Subcutaneous abdominal adipose tissue (tissue), 5 donors: ENCODE measurements around the gene RBMS3.
A peak's percentile ranks its signal among the peaks of the same experiment; 100 is the strongest.
"Not testable (repeated sequence)": the region's sequence is repeated elsewhere in the genome, so short reads cannot be mapped to it uniquely, and the experiment has no call there.

Source experiments
- H3K27ac ChIP-seq: one replicate; pipeline ENCODE4 v1.7.0; 2013; ENCODE audit warnings: low read depth, mild to moderate bottlenecking, inconsistent platforms, low read length, moderate library complexity
- H3K27me3 ChIP-seq, 5 donors: one replicate each; pipeline ENCODE4 v1.7.0; 2013; ENCODE audit warnings: low read length in 5 of 5, inconsistent platforms in 1 of 5; ENCODE audit not compliant: control insufficient read depth in 5 of 5, insufficient read depth in 4 of 5
- H3K36me3 ChIP-seq, 5 donors: one replicate each; pipeline ENCODE4 v1.7.0; 2013; ENCODE audit warnings: low read length in 5 of 5; ENCODE audit not compliant: control insufficient read depth in 5 of 5, insufficient read depth in 5 of 5
- H3K4me1 ChIP-seq, 5 donors: one replicate each; pipeline ENCODE4 v1.7.0; 2013; ENCODE audit warnings: low read length in 5 of 5, mild to moderate bottlenecking in 3 of 5, moderate library complexity in 1 of 5; ENCODE audit not compliant: control insufficient read depth in 5 of 5, insufficient read depth in 5 of 5
- H3K4me3 ChIP-seq, 5 donors: one replicate each; pipeline ENCODE4 v1.7.0; 2013; ENCODE audit warnings: low read length in 5 of 5, low read depth in 1 of 5
- H3K9ac ChIP-seq, 5 donors: one replicate each; pipeline ENCODE4 v1.7.0; 2013; ENCODE audit warnings: low read length in 5 of 5, mild to moderate bottlenecking in 4 of 5, moderate library complexity in 3 of 5
- H3K9me3 ChIP-seq, 5 donors: one replicate each; pipeline ENCODE4 v1.7.0; 2013; ENCODE audit warnings: low read length in 5 of 5; ENCODE audit not compliant: control insufficient read depth in 5 of 5
- donor health status: healthy.
- donor health status: healthy.
- donor health status: healthy.
- donor health status: healthy.
- donor health status: healthy.

Gene RBMS3

DNA sequence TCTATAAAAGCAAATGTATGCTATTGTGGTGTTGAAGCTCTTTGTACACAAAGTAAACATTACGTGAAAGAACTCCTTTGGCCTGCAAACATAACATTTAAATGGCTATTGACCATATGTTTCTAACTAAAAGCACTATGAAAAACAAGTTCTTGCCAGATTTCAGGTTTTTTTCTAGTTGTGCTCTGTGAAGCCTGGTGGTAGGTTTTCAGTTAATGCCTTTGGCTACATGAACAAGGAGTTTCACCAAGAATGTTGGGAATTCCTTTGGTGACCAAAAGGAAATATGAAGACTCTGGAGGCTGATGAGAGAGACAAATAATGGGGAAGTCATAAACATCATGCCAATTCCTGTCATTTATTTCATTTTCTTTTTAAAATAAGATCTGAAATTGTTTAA, 66.0 kb downstream of the RBMS3 start:
- Histone ChIP-seq H3K27ac (no peak overlapping the region), H3K9me3 (no peaks in the 10 kb centered on the region), H3K9ac (no peak overlapping the region), H3K27me3 (no peaks in the 10 kb centered on the region), H3K4me3 (no peak overlapping the region), H3K36me3 (no peaks in the 10 kb centered on the region), H3K4me1 (peaks cover 0 to 16% (median 11%) of the 10 kb centered on the region in 5 donors)

DNA sequence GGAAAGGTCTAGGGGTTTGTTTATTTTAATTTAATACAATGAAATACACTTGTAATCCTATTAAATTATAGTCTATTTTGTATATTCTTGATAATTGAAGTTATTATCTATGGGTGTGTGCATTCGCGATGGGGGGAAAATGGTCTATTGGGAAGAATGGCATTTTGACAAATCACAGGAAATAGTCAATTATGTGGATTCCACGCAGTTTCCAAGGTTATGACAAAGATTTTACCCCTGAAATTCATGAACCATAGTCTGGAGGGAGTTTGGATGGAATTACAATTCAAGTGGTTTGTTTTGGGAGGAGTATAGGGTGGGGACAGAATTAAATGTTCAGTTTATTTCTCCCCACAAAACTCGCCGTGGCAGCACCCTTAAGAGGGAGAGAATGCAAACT, 66.5 kb downstream of the RBMS3 start:
- no peaks in the 10 kb centered on the region for H3K27me3 ChIP-seq
- H3K4me3 ChIP-seq, result no peak overlapping the region
- H3K36me3 ChIP-seq, result no peaks in the 10 kb centered on the region
- H3K9ac ChIP-seq, result no peak overlapping the region
- H3K4me1 ChIP-seq, result peaks cover 0 to 16% (median 11%) of the 10 kb centered on the region in 5 donors
- H3K9me3 ChIP-seq, result no peaks in the 10 kb centered on the region
- no peak overlapping the region for H3K27ac ChIP-seq

GRCh38 chr3:29348316-29348715, 67.4 kb downstream of the RBMS3 start:
- Histone ChIP-seq H3K9me3 (no peaks in the 10 kb centered on the region), H3K36me3 (no peaks in the 10 kb centered on the region), H3K27me3 (no peaks in the 10 kb centered on the region), H3K27ac (no peak overlapping the region), H3K9ac (no peak overlapping the region), H3K4me1 (peaks cover 0 to 16% (median 11%) of the 10 kb centered on the region in 5 donors), H3K4me3 (no peak overlapping the region)

- Histone ChIP-seq H3K4me3 (no peak overlapping the region), H3K4me1 (peaks cover 0 to 18% (median 10%) of the 10 kb centered on the region in 5 donors), H3K27ac (no peak overlapping the region), H3K36me3 (no peaks in the 10 kb centered on the region), H3K9ac (no peak overlapping the region), H3K9me3 (no peaks in the 10 kb centered on the region), H3K27me3 (no peaks in the 10 kb centered on the region)
Observed at GRCh38 chr3:29349049-29349448, 68.2 kb downstream of the RBMS3 start.

DNA sequence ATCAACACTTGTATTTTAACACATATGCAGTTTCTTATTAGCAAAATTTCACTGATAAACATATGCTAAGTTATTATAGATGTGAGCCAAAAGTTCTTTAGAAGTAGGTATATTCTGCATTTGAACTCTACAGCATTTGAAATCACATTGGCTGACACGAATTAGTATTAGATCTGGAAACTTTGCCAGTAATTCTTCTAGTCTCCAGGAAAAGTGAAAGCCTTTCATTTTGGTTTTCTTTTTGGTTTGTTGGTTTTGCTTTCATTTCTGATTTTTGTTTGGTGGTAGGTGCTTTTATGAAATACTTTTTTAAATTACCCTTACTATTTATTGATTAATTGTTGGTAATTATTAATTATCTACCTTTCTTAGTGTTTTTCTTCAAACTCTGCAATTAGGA, 72.9 kb downstream of the RBMS3 start:
- Histone ChIP-seq H3K4me1 (peaks cover 0 to 18% (median 10%) of the 10 kb centered on the region in 5 donors), H3K27me3 (no peaks in the 10 kb centered on the region), H3K9ac (no peak overlapping the region), H3K36me3 (no peaks in the 10 kb centered on the region), H3K9me3 (no peaks in the 10 kb centered on the region), H3K27ac (no peak overlapping the region), H3K4me3 (peak overlapping the region in 1 of 5 donors; percentile 15)

GRCh38 chr3:29354894-29355293, 74.0 kb downstream of the RBMS3 start:
- Histone ChIP-seq H3K36me3 (no peaks in the 10 kb centered on the region), H3K27me3 (no peaks in the 10 kb centered on the region), H3K27ac (no peak overlapping the region), H3K9ac (no peak overlapping the region), H3K9me3 (no peaks in the 10 kb centered on the region), H3K4me1 (peaks cover 0 to 18% (median 10%) of the 10 kb centered on the region in 5 donors), H3K4me3 (no peak overlapping the region)

GRCh38 chr3:29356062-29356461, 75.2 kb downstream of the RBMS3 start:
- H3K27me3 ChIP-seq, result no peaks in the 10 kb centered on the region
- H3K9me3 ChIP-seq, result no peaks in the 10 kb centered on the region
- no peak overlapping the region for H3K27ac ChIP-seq
- H3K36me3 ChIP-seq, result no peaks in the 10 kb centered on the region
- H3K9ac ChIP-seq, result no peak overlapping the region
- H3K4me1 ChIP-seq, result peaks cover 0 to 16% (median 10%) of the 10 kb centered on the region in 5 donors
- no peak overlapping the region for H3K4me3 ChIP-seq

- not testable (repeated sequence) for H3K9ac ChIP-seq
Observed at GRCh38 chr3:29360289-29360688, 79.4 kb downstream of the RBMS3 start.

DNA sequence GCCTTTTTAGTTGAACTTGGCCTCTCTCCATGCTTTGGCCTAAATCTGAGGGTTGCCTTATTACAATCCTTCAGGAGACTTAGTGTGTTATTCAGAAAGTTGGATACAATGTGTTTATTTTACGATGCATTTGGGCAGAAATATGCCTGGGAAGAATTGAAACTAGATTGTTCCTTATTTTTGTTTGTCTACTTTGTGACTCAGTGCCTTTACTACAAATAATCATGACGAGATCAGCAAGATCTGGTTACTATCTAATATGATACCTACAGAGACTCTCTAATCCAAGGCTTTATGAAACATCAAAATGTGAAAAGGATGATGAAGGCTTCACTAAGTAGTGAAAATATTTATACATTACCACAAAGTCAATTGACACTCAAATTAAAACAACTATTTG, 82.2 kb downstream of the RBMS3 start:
- no peak overlapping the region for H3K4me3 ChIP-seq
- H3K9me3 ChIP-seq, result no peaks in the 10 kb centered on the region
- H3K9ac ChIP-seq, result no peak overlapping the region
- no peaks in the 10 kb centered on the region for H3K27me3 ChIP-seq
- H3K4me1 ChIP-seq, result no peaks in the 10 kb centered on the region
- H3K36me3 ChIP-seq, result no peaks in the 10 kb centered on the region
- no peak overlapping the region for H3K27ac ChIP-seq

More at GRCh38 chr3:29360289-29360688, 79.4 kb downstream of the RBMS3 start:
- H3K36me3 ChIP-seq, H3K4me1 ChIP-seq, H3K27ac ChIP-seq, H3K27me3 ChIP-seq, H3K9me3 ChIP-seq, H3K4me3 ChIP-seq: not testable (repeated sequence)

- no peaks in the 10 kb centered on the region for H3K27me3 ChIP-seq
- H3K9ac ChIP-seq, result no peak overlapping the region
- H3K9me3 ChIP-seq, result no peaks in the 10 kb centered on the region
- peaks cover 0 to 11% (median 4%) of the 10 kb centered on the region in 5 donors for H3K4me1 ChIP-seq
- no peak overlapping the region for H3K4me3 ChIP-seq
- H3K27ac ChIP-seq, result no peak overlapping the region
- no peaks in the 10 kb centered on the region for H3K36me3 ChIP-seq
Observed at GRCh38 chr3:29370021-29370420, 89.2 kb downstream of the RBMS3 start.
